ENCODE data around the gene CAMK4.

The CAMK4 gene

GRCh38 chr5:111364992-111365391, 140.8 kb downstream of the CAMK4 start:
- Histone ChIP-seq H3K4me3 (ENCODE audit: low read length) (no peak overlapping the region), H3K27ac (ENCODE audit: low read depth, low read length) (no peak overlapping the region), H3F3A (ENCODE audit: control insufficient read depth, insufficient read depth) (no peaks in the 10 kb centered on the region), H3K79me2 (ENCODE audit: control insufficient read depth, low read length) (no peaks in the 10 kb centered on the region), H3K9me2 (replicated peaks; ENCODE audit: control insufficient read depth, low read length) (no peaks in the 10 kb centered on the region), H3K27me3 (ENCODE audit: control insufficient read depth, low read length) (no peaks in the 10 kb centered on the region), H3K4me2 (ENCODE audit: low read length) (no peak overlapping the region), H3K4me1 (ENCODE audit: control insufficient read depth, low read length) (no peaks in the 10 kb centered on the region), H3K9me3 (ENCODE audit: control insufficient read depth, insufficient read depth, low read length) (no peaks in the 10 kb centered on the region), H3K36me3 (ENCODE audit: control insufficient read depth, low read length) (no peaks in the 10 kb centered on the region), H4K20me1 (ENCODE audit: control insufficient read depth, insufficient read depth, low read depth, low read length) (no peaks in the 10 kb centered on the region)
- no peak for TF ChIP-seq CTCF (IDR thresholded peaks at IDR 0.05; ENCODE audit: low read depth, low read length, poor library complexity, severe bottlenecking)
- no peak for TF ChIP-seq EZH2phosphoT487 (IDR thresholded peaks at IDR 0.05; ENCODE audit: borderline replicate concordance, low read length)

- no peaks in the 10 kb centered on the region for H3K27me3 ChIP-seq (ENCODE audit: control insufficient read depth, low read length)
- H3K9me2 ChIP-seq (replicated peaks; ENCODE audit: control insufficient read depth, low read length), result no peaks in the 10 kb centered on the region
- H4K20me1 ChIP-seq (ENCODE audit: control insufficient read depth, insufficient read depth, low read depth, low read length), result no peaks in the 10 kb centered on the region
- no peaks in the 10 kb centered on the region for H3K9me3 ChIP-seq (ENCODE audit: control insufficient read depth, insufficient read depth, low read length)
- no peak overlapping the region for H3K4me3 ChIP-seq (ENCODE audit: low read length)
- H3F3A ChIP-seq (ENCODE audit: control insufficient read depth, insufficient read depth), result no peaks in the 10 kb centered on the region
- no peaks in the 10 kb centered on the region for H3K79me2 ChIP-seq (ENCODE audit: control insufficient read depth, low read length)
- no peak overlapping the region for H3K4me2 ChIP-seq (ENCODE audit: low read length)
- H3K36me3 ChIP-seq (ENCODE audit: control insufficient read depth, low read length), result no peaks in the 10 kb centered on the region
- no peak overlapping the region for H3K27ac ChIP-seq (ENCODE audit: low read depth, low read length)
- TF ChIP-seq EZH2phosphoT487 (IDR thresholded peaks at IDR 0.05; ENCODE audit: borderline replicate concordance, low read length) (no peak), CTCF (IDR thresholded peaks at IDR 0.05; ENCODE audit: low read depth, low read length, poor library complexity, severe bottlenecking) (no peak)
- no peaks in the 10 kb centered on the region for H3K4me1 ChIP-seq (ENCODE audit: control insufficient read depth, low read length)
Observed at GRCh38 chr5:111366388-111366787, 142.2 kb downstream of the CAMK4 start.

- H3K9me2 ChIP-seq (replicated peaks; ENCODE audit: control insufficient read depth, low read length), result no peaks in the 10 kb centered on the region
- TF ChIP-seq EZH2phosphoT487 (IDR thresholded peaks at IDR 0.05; ENCODE audit: borderline replicate concordance, low read length) (no peak), CTCF (IDR thresholded peaks at IDR 0.05; ENCODE audit: low read depth, low read length, poor library complexity, severe bottlenecking) (no peak)
- no peaks in the 10 kb centered on the region for H3K36me3 ChIP-seq (ENCODE audit: control insufficient read depth, low read length)
- no peaks in the 10 kb centered on the region for H3K9me3 ChIP-seq (ENCODE audit: control insufficient read depth, insufficient read depth, low read length)
- no peak overlapping the region for H3K27ac ChIP-seq (ENCODE audit: low read depth, low read length)
- no peaks in the 10 kb centered on the region for H3K4me1 ChIP-seq (ENCODE audit: control insufficient read depth, low read length)
- no peaks in the 10 kb centered on the region for H3K27me3 ChIP-seq (ENCODE audit: control insufficient read depth, low read length)
- H3F3A ChIP-seq (ENCODE audit: control insufficient read depth, insufficient read depth), result no peaks in the 10 kb centered on the region
- H4K20me1 ChIP-seq (ENCODE audit: control insufficient read depth, insufficient read depth, low read depth, low read length), result no peaks in the 10 kb centered on the region
- no peaks in the 10 kb centered on the region for H3K79me2 ChIP-seq (ENCODE audit: control insufficient read depth, low read length)
- H3K4me2 ChIP-seq (ENCODE audit: low read length), result no peak overlapping the region
- no peak overlapping the region for H3K4me3 ChIP-seq (ENCODE audit: low read length)
Observed at GRCh38 chr5:111367115-111367514, 142.9 kb downstream of the CAMK4 start.

GRCh38 chr5:111372799-111373198, 148.6 kb downstream of the CAMK4 start:
- Histone ChIP-seq H3K36me3 (ENCODE audit: control insufficient read depth, low read length) (no peaks in the 10 kb centered on the region), H3K4me1 (ENCODE audit: control insufficient read depth, low read length) (no peaks in the 10 kb centered on the region), H3K9me3 (ENCODE audit: control insufficient read depth, insufficient read depth, low read length) (no peaks in the 10 kb centered on the region)

More at GRCh38 chr5:111372799-111373198, 148.6 kb downstream of the CAMK4 start:
- H3K79me2 ChIP-seq (ENCODE audit: control insufficient read depth, low read length), result no peaks in the 10 kb centered on the region
- no peaks in the 10 kb centered on the region for H4K20me1 ChIP-seq (ENCODE audit: control insufficient read depth, insufficient read depth, low read depth, low read length)
- TF ChIP-seq CTCF (IDR thresholded peaks at IDR 0.05; ENCODE audit: low read depth, low read length, poor library complexity, severe bottlenecking) (no peak), EZH2phosphoT487 (IDR thresholded peaks at IDR 0.05; ENCODE audit: borderline replicate concordance, low read length) (no peak)
- no peaks in the 10 kb centered on the region for H3K27me3 ChIP-seq (ENCODE audit: control insufficient read depth, low read length)
- no peak overlapping the region for H3K27ac ChIP-seq (ENCODE audit: low read depth, low read length)
- H3F3A ChIP-seq (ENCODE audit: control insufficient read depth, insufficient read depth), result no peaks in the 10 kb centered on the region
- H3K4me3 ChIP-seq (ENCODE audit: low read length), result no peak overlapping the region
- no peak overlapping the region for H3K4me2 ChIP-seq (ENCODE audit: low read length)
- no peaks in the 10 kb centered on the region for H3K9me2 ChIP-seq (replicated peaks; ENCODE audit: control insufficient read depth, low read length)
